ENCODE results near the gene CAMSAP2.

CAMSAP2 gene

DNA sequence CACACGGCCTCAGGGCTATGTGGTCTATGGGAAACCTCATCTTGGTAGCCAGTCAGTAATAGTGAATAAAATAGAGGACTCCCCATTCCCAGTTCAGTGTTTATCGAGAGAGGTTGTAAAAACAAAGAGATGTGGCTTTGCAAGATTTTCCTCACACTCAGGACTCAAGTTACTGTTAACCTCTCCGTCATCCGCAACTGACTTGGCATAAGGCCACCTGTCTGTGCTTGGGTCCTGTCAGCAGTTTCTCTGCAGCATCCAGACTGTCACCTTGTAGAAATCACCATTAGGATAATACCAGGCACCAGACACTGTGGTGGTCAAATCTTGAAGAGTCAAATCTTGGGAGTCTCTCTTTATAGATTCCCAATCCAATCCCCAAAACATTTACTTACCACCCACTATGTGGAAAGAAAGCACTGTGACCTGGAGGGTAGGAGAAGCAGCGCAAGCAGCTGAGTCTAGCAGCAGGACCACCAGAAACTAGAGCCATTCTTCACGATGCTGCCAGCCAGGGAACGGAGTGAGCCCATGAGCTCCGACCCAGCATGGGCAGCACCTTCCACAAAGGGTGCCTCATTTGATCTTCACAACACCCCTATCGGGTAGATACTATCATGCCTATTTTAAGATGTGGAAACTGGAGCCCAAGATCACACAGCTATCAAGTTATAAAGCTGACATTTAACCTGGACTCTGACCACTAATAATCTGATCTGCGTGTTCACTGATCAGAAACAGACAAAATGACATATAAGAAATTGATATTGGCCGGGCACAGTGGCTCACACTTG lies 128.5 kb downstream of the CAMSAP2 start (continued):
- TF ChIP-seq, protein P1, sequence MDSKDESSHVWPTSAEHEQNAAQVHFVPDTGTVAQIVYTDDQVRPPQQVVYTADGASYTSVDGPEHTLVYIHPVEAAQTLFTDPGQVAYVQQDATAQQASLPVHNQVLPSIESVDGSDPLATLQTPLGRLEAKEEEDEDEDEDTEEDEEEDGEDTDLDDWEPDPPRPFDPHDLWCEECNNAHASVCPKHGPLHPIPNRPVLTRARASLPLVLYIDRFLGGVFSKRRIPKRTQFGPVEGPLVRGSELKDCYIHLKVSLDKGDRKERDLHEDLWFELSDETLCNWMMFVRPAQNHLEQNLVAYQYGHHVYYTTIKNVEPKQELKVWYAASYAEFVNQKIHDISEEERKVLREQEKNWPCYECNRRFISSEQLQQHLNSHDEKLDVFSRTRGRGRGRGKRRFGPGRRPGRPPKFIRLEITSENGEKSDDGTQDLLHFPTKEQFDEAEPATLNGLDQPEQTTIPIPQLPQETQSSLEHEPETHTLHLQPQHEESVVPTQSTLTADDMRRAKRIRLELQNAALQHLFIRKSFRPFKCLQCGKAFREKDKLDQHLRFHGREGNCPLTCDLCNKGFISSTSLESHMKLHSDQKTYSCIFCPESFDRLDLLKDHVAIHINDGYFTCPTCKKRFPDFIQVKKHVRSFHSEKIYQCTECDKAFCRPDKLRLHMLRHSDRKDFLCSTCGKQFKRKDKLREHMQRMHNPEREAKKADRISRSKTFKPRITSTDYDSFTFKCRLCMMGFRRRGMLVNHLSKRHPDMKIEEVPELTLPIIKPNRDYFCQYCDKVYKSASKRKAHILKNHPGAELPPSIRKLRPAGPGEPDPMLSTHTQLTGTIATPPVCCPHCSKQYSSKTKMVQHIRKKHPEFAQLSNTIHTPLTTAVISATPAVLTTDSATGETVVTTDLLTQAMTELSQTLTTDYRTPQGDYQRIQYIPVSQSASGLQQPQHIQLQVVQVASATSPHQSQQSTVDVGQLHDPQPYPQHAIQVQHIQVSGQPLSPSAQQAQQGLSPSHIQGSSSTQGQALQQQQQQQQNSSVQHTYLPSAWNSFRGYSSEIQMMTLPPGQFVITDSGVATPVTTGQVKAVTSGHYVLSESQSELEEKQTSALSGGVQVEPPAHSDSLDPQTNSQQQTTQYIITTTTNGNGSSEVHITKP (tag by site-specific recombination; IDR thresholded peaks at IDR 0.05) = no peak
- TF ChIP-seq, protein P2, sequence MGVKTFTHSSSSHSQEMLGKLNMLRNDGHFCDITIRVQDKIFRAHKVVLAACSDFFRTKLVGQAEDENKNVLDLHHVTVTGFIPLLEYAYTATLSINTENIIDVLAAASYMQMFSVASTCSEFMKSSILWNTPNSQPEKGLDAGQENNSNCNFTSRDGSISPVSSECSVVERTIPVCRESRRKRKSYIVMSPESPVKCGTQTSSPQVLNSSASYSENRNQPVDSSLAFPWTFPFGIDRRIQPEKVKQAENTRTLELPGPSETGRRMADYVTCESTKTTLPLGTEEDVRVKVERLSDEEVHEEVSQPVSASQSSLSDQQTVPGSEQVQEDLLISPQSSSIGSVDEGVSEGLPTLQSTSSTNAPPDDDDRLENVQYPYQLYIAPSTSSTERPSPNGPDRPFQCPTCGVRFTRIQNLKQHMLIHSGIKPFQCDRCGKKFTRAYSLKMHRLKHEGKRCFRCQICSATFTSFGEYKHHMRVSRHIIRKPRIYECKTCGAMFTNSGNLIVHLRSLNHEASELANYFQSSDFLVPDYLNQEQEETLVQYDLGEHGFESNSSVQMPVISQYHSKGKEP (tag by site-specific recombination; IDR thresholded peaks at IDR 0.05) = no peak
- TF ChIP-seq ZNF843 (tag by site-specific recombination; IDR thresholded peaks at IDR 0.05) = no peak
- TF ChIP-seq ZNF221 (tag by site-specific recombination; IDR thresholded peaks at IDR 0.05; ENCODE audit: borderline replicate concordance) = no peak
- TF ChIP-seq, protein P3, sequence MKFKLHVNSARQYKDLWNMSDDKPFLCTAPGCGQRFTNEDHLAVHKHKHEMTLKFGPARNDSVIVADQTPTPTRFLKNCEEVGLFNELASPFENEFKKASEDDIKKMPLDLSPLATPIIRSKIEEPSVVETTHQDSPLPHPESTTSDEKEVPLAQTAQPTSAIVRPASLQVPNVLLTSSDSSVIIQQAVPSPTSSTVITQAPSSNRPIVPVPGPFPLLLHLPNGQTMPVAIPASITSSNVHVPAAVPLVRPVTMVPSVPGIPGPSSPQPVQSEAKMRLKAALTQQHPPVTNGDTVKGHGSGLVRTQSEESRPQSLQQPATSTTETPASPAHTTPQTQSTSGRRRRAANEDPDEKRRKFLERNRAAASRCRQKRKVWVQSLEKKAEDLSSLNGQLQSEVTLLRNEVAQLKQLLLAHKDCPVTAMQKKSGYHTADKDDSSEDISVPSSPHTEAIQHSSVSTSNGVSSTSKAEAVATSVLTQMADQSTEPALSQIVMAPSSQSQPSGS (tag by site-specific recombination; IDR thresholded peaks at IDR 0.05; ENCODE audit: low read depth) = no peak
- no peak for TF ChIP-seq GLI4 (tag by site-specific recombination; IDR thresholded peaks at IDR 0.05)
- TF ChIP-seq OSR2 (tag by site-specific recombination; IDR thresholded peaks at IDR 0.05) = peak; percentile 61; the same call in 1 of the 2 replicates
- no peak for TF ChIP-seq ZNF37A (tag by site-specific recombination; IDR thresholded peaks at IDR 0.05)
- TF ChIP-seq, protein P4, sequence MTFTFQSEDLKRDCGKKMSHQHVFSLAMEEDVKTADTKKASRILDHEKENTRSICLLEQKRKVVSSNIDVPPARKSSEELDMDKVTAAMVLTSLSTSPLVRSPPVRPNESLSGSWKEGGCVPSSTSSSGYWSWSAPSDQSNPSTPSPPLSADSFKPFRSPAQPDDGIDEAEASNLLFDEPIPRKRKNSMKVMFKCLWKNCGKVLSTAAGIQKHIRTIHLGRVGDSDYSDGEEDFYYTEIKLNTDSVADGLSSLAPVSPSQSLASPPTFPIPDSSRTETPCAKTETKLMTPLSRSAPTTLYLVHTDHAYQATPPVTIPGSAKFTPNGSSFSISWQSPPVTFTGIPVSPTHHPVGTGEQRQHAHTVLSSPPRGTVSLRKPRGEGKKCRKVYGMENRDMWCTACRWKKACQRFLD (tag by site-specific recombination; IDR thresholded peaks at IDR 0.05) = no peak
- TF ChIP-seq MEIS1 (CRISPR knock-in tag; IDR thresholded peaks at IDR 0.05; ENCODE audit: borderline replicate concordance) = no peak

DNA sequence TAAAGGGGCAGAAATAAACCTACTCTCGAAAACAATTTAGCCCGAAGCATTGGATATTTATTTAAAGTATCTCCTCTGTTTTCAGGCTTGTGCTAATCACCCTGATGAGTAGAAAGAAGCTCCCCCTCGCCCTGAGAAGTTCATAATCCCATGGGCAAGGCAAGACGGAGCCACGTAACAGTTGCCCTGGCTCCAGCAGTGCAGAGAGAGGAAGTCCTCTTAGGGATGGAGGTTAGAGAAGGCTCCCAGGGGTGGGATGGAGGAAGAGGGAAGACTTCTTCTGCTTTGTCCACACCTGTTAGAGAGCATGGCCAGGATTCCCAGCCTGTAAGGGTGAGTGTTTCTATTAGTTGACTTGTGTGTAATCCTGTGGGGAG lies 130.7 kb downstream of the CAMSAP2 start:
- Histone ChIP-seq H3K27ac (ENCODE audit: extremely low read depth, low read depth, low read length) (no peak overlapping the region), H3K4me1 (ENCODE audit: control insufficient read depth, insufficient read depth, low read length) (peaks cover 3% of the 10 kb centered on the region; the same call in 1 of the 2 replicates), H3K9me3 (ENCODE audit: control insufficient read depth, insufficient read depth, low read depth, low read length) (no peaks in the 10 kb centered on the region), H3K4me3 (ENCODE audit: low read depth, low read length) (no peak overlapping the region), H3K36me3 (ENCODE audit: control insufficient read depth in 2 of 2, insufficient read depth in 1 of 2, low read length in 2 of 2) (no peaks in the 10 kb centered on the region)
- TF ChIP-seq ZNF76 (tag by site-specific recombination; IDR thresholded peaks at IDR 0.05; ENCODE audit: borderline replicate concordance, low read depth) = no peak
- TF ChIP-seq ZNF837 (tag by site-specific recombination; IDR thresholded peaks at IDR 0.05) = no peak
- TF ChIP-seq, protein P1 (tag by site-specific recombination; IDR thresholded peaks at IDR 0.05) = no peak
- no peak for TF ChIP-seq ZNF830 (tag by site-specific recombination; IDR thresholded peaks at IDR 0.05; ENCODE audit: low read depth)
- no peak for TF ChIP-seq ZFP37 (tag by site-specific recombination; IDR thresholded peaks at IDR 0.05)
- no peak for TF ChIP-seq FEZF1 (tag by site-specific recombination; IDR thresholded peaks at IDR 0.05)
- no peak for TF ChIP-seq MYNN (tag by site-specific recombination; IDR thresholded peaks at IDR 0.05; ENCODE audit: borderline replicate concordance)
- ChIA-PET CTCF (no interaction called here), POLR2A (no interaction called here)
